ENCODE measurements around the gene GMDS.

GMDS gene

GRCh38 chr6:1908784-1909183 lies 336.6 kb downstream of the GMDS start:
- Histone ChIP-seq H3K9me3 (no peaks in the 10 kb centered on the region), H3K4me1 (peaks cover 8% of the 10 kb centered on the region), H3K4me3 (ENCODE audit: low read depth, low read length) (no peak overlapping the region), H3K27me3 (no peaks in the 10 kb centered on the region), H3K36me3 (no peaks in the 10 kb centered on the region)
- TF ChIP-seq CTCF (IDR thresholded peaks at IDR 0.05; ENCODE audit: low read depth, low read length), result no peak
- DNase-seq, result no peak

DNA sequence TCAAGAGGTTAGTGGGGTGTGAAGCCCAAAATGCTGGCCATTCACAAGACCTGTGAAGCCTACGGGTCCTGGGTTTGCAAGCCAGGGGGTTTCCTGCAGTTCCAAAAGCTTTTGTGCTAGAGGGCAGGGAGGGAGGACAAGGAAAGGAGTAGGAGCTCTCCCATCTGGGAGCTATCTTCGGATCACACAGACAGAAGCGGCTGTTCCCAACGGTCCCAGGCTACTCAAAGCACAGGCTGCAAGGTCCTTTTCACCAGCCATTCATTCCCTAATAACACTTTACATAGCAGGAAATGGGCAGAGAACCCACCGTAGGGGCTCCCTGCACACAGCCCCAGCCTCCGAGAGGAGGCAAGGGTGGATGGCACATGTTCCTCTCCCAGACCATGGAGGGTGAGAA lies 338.8 kb downstream of the GMDS start:
- H3K27me3 ChIP-seq, result no peaks in the 10 kb centered on the region
- DNase-seq, result no peak
- no peak overlapping the region for H3K4me3 ChIP-seq (ENCODE audit: low read depth, low read length)
- TF ChIP-seq CTCF (IDR thresholded peaks at IDR 0.05; ENCODE audit: low read depth, low read length), result no peak
- H3K9me3 ChIP-seq, result no peaks in the 10 kb centered on the region
- peaks cover 16% of the 10 kb centered on the region for H3K4me1 ChIP-seq
- no peaks in the 10 kb centered on the region for H3K36me3 ChIP-seq

GRCh38 chr6:1906014-1906413 lies 339.4 kb downstream of the GMDS start:
- no peak for TF ChIP-seq CTCF (IDR thresholded peaks at IDR 0.05; ENCODE audit: low read depth, low read length)
- no peaks in the 10 kb centered on the region for H3K9me3 ChIP-seq
- no peak for DNase-seq
- H3K36me3 ChIP-seq, result no peaks in the 10 kb centered on the region
- H3K4me1 ChIP-seq, result peaks cover 16% of the 10 kb centered on the region
- H3K27me3 ChIP-seq, result no peaks in the 10 kb centered on the region
- H3K4me3 ChIP-seq (ENCODE audit: low read depth, low read length), result no peak overlapping the region

GRCh38 chr6:1904898-1905297 lies 340.5 kb downstream of the GMDS start:
- Histone ChIP-seq H3K36me3 (no peaks in the 10 kb centered on the region), H3K4me1 (peaks cover 16% of the 10 kb centered on the region), H3K27me3 (no peaks in the 10 kb centered on the region), H3K9me3 (no peaks in the 10 kb centered on the region), H3K4me3 (ENCODE audit: low read depth, low read length) (no peak overlapping the region)
- TF ChIP-seq CTCF (IDR thresholded peaks at IDR 0.05; ENCODE audit: low read depth, low read length), result no peak
- DNase-seq, result no peak

DNA sequence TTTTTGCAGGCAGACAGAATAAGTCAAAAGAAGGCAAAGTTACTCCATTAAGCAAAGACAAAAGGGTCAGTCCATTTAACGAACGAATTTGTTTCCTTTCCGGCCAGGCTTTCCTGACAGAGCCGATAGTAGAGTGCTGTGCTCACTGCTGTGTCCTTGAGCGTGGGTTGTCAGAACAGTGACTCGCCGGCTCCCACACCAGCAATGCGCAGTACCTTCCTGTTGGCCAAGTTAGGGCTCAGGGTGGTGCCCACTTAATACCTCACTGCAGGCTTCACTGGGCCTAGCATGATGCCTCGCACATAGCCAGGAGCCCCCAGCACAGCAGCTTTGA lies 341.0 kb downstream of the GMDS start:
- peak; percentile 41 for DNase-seq
- H3K4me3 ChIP-seq (ENCODE audit: low read depth, low read length), result peak overlapping the region; percentile 2
- TF ChIP-seq CTCF (IDR thresholded peaks at IDR 0.05; ENCODE audit: low read depth, low read length), result no peak

DNA sequence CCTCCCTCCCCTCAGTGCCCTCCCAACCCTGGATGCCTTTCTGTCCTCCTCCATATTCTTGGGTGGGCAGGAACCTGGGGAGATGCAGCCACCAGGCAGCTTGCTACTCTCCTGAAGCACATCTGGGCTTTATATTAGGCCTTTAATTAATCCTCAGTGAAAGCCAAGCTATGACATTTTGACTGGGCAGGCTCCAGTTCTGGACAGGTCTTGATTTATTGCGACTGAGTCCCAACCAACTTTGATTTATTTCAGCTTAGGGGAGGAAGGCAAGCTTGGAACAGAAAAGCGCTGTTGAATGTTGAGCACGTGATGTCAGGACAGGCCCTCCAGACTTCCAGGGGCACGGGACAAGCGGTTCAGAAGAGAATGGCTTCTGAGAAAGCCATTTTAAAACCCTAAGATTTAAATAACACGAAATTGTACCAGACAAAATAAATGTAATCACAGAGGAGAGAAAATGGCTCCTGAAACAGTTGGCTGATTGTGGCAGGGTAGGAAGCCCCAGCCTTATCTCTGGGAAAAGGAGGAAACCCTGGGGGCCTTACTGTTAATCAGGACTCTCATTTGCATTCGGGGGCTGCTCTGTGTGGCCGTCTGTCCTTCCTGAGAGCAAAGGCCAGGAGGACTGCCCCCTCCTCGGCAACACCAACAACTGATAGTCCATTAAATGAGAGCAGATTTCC lies 341.5 kb downstream of the GMDS start:
- Histone ChIP-seq H3K27me3 (no peaks in the 10 kb centered on the region), H3K4me1 (peaks cover 16% of the 10 kb centered on the region), H3K4me3 (ENCODE audit: low read depth, low read length) (peak overlapping the region; percentile 2), H3K36me3 (no peaks in the 10 kb centered on the region), H3K9me3 (no peaks in the 10 kb centered on the region)
- peak; percentile 63 for DNase-seq
- TF ChIP-seq CTCF (IDR thresholded peaks at IDR 0.05; ENCODE audit: low read depth, low read length), result no peak

More for the DNA sequence above, 341.0 kb downstream of the GMDS start:
- no peaks in the 10 kb centered on the region for H3K9me3 ChIP-seq
- no peaks in the 10 kb centered on the region for H3K36me3 ChIP-seq
- peaks cover 16% of the 10 kb centered on the region for H3K4me1 ChIP-seq
- H3K27me3 ChIP-seq, result no peaks in the 10 kb centered on the region
